HG03066 (cell line): ENCODE data around the gene GALNT16.
"Not testable (repeated sequence)": the region's sequence is repeated elsewhere in the genome, so short reads cannot be mapped to it uniquely, and the experiment has no call there.

ENCODE experiments used
- ATAC-seq: cut with Tn5 transposase; IDR thresholded peaks from one replicate; pipeline ENCODE4 v1.9.1; 2021; ENCODE audit warnings: low read depth; ENCODE audit not compliant: unreplicated experiment

The GALNT16 gene

GRCh38 chr14:69284170-69284569, 24.2 kb downstream of the GALNT16 start:
- no peak for ATAC-seq

GRCh38 chr14:69285661-69286255, 25.8 kb downstream of the GALNT16 start:
- ATAC-seq, result no peak

GRCh38 chr14:69287098-69288010, 27.4 kb downstream of the GALNT16 start:
- no peak for ATAC-seq

GRCh38 chr14:69288011-69288771, 28.2 kb downstream of the GALNT16 start:
- no peak for ATAC-seq

DNA sequence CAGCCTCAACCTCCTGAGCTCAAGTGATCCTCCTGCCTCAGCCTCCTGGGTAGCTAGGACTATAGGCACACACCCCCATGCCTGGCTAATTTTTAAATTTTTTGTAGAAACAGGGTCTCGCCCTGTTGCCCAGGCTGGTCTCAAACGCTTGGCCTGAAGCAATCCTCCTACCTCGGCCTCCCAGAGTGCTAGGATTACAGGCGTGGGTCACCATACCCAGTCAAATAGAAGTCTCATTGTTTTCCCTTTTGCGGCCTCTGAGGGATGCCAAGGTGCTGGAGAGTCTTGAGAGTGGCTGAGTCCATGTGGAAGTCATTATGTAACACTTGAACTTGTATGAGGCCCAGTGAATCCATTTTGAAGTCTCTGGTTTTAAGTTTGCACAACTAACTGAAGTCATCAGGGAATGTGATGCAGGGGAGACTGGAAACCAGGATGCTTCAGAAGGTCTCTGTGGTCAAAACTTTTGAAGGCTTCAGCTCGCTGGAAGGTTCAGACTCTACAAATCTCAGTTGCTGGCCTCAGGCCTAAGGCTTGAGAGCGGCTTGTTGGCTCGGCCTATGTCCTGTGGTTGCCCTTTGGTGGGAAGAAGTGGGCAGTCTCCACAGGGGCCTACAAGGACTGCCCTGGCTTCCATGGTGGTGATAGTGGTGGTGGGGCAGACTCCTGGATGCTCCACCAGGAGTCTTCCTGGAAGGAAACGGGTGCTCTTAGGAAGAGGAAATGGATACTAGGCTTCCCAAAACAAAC, 29.2 kb downstream of the GALNT16 start:
- ATAC-seq, result no peak

- ATAC-seq, result no peak
These were observed 30.0 kb downstream of the GALNT16 start for GRCh38 chr14:69289811-69290520.

- ATAC-seq, result not testable (repeated sequence)
These were observed 30.9 kb downstream of the GALNT16 start for GRCh38 chr14:69290881-69291280.

GRCh38 chr14:69291396-69291795, 31.4 kb downstream of the GALNT16 start:
- no peak for ATAC-seq

GRCh38 chr14:69291891-69292561, 32.1 kb downstream of the GALNT16 start:
- no peak for ATAC-seq

- ATAC-seq, result no peak
These were observed 38.4 kb downstream of the GALNT16 start for GRCh38 chr14:69298131-69299071.

- ATAC-seq, result no peak
These were observed 39.5 kb downstream of the GALNT16 start for GRCh38 chr14:69299286-69300035.

DNA sequence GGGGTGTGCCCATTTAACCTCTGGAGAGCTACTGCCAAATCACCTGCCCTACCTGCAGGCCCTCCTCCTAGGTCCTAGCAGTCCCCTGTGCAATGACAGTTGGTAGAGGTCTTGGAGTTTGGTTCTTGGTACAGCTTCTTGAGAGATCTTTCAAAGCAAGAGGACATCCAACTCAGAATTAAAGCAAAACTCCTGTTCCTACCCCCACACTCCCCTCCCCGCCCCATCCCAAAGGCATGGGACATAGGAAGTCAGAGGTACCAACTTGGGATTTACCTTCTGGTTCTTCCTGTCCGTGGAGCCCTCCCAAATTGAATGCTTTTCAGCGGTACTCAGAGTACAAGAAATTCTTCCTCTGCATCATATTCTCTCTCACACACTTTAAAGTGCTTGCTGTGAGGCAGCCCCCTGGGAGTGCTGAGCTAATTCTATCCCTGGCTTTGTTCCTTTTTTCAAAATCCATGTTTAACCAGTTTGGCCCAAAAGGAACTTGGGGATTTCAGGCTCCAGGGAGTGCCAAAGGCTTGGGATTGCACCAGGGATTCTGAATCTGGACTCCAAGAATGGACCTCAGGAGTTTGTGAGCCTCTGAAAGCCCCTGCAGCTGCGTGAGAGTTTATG, 40.8 kb downstream of the GALNT16 start:
- no peak for ATAC-seq

DNA sequence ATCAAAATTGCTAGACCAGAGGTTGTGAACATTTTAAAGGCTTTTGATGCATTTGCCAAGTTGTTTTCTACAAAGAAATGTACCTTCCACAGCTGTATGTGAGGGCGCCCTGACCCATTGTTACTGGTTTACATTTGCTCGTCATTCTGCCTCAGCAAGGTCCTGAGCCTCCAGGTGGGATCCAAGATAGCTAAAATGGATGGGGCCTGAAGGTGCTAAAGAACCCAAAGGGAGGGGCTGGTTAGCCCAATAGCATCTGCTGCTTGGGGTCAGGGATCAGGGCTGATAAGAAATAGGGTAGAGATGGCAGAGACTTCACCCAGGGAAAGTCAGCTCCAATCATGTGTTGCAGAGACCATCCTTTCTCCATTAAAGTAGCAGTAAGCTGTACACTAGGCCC, 43.1 kb downstream of the GALNT16 start:
- no peak for ATAC-seq

- ATAC-seq, result no peak
These were observed 52.6 kb downstream of the GALNT16 start for GRCh38 chr14:69312608-69313007.

DNA sequence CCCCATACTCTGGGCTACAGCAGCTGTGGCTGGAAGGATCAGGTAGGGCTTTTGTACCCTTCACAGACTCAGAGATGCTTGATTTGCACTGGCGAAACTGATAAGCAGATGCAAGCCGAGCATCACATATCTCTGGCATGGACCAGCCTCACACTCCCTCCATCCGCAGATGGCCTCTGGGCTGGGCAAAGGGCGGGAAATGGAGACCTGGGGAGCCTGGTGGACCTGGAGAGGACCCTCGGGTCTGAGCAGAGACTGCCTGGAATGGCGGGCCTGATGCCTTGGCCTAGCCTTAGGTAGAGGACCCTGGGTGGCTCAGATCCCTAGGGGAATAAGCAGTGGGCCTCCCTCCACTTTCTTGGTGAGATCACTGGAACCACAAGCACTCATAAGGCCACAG, 53.2 kb downstream of the GALNT16 start:
- ATAC-seq, result no peak

DNA sequence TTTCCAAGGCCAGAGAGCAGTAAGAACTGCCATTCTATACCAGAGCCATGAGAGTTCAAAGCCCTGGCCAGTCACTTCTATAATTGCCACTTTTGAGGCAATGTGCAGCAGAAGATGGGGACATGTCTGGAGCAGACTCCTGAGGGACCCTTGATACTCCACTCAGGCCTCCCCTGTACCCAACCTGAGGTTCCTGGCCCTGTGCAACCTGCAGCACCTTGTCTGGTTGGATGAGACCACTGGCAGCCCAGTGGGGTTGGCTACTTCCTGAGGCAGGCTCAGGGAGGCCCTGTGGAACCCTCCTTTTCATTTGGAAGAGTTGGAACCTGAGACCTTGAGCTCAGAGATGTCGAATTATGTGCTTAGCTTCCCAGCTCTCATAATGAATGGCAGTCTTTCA, 54.4 kb downstream of the GALNT16 start:
- ATAC-seq, result no peak

DNA sequence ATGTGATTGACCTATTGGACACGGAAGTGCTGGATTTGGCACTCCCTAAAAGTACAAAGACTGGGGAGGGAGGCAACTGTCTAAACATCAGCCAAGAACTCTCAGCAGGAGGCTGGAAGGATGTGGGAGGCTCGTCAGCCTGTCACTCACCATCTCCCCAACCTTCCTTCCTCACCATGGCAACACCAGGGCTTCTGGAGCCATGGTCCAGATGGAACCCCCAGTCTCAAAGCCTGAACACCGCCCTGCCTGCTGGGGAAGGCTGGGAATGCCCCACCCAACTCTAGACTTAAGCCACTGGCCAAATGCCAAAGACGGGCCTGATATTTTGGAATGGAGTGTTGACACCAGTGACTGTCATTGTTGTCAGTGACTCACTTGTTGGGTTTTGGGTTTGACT, 55.3 kb downstream of the GALNT16 start:
- no peak for ATAC-seq
